ENCODE results near the gene TMC1. TPM values are rescaled to one million over a fixed set of nuclear protein-coding genes. Genes with fewer than 3 reads are reported as not detected.
"Not testable (repeated sequence)": the region's sequence is repeated elsewhere in the genome, so short reads cannot be mapped to it uniquely, and the experiment has no call there.

Gene TMC1
- total RNA-seq, 4 donors from 2014 or later = 0.30 to 2.3 (median 0.44) TPM; not detected in 1

GRCh38 chr9:72856972-72857623, 335.7 kb downstream of the TMC1 start:
- H3K4me3 ChIP-seq = no peak overlapping the region
- TF ChIP-seq CTCF (IDR thresholded peaks at IDR 0.05) = peak; percentile 57 to 77 (median 64)
- TF ChIP-seq EP300 (IDR thresholded peaks at IDR 0.05) = no peak
- no peak for TF ChIP-seq POLR2A (IDR thresholded peaks at IDR 0.05)
- H3K9me3 ChIP-seq = no peaks in the 10 kb centered on the region
- 38 to 40% methylated on average over 8 of the region's 8 CpGs for WGBS, 2 donors
- peak overlapping the region in 3 of 4 donors; percentile 8 to 38 (median 21) for H3K27ac ChIP-seq
- DNase-seq (ENCODE audit: low spot score in 2 of 2) = peak in 1 of 2 donors; percentile 64
- H3K27me3 ChIP-seq = no peaks in the 10 kb centered on the region
- peaks cover 0 to 20% (median 11%) of the 10 kb centered on the region in 4 donors for H3K4me1 ChIP-seq
- peaks cover 0 to 5% (median 0%) of the 10 kb centered on the region in 3 donors for H3K36me3 ChIP-seq

- Histone ChIP-seq H3K9me3 (no peaks in the 10 kb centered on the region), H3K36me3 (peaks cover 0 to 5% (median 0%) of the 10 kb centered on the region in 3 donors), H3K27me3 (no peaks in the 10 kb centered on the region), H3K4me3 (no peak overlapping the region), H3K4me1 (peaks cover 0 to 20% (median 11%) of the 10 kb centered on the region in 4 donors), H3K27ac (peak overlapping the region in 3 of 4 donors; percentile 8 to 38 (median 21))
- no peak for DNase-seq (ENCODE audit: low spot score in 2 of 2)
- 84 to 87% methylated on average over 2 of the region's 2 CpGs for WGBS, 2 donors
- no peak for TF ChIP-seq EP300 (IDR thresholded peaks at IDR 0.05)
- TF ChIP-seq CTCF (IDR thresholded peaks at IDR 0.05) = no peak
- no peak for TF ChIP-seq POLR2A (IDR thresholded peaks at IDR 0.05)
These were observed 336.2 kb downstream of the TMC1 start for GRCh38 chr9:72857624-72857996.

- Histone ChIP-seq H3K27ac (peak overlapping the region in 3 of 4 donors; percentile 8 to 38 (median 21)), H3K27me3 (no peaks in the 10 kb centered on the region), H3K9me3 (no peaks in the 10 kb centered on the region), H3K4me3 (no peak overlapping the region), H3K36me3 (peaks cover 0 to 5% (median 0%) of the 10 kb centered on the region in 3 donors), H3K4me1 (peaks cover 0 to 20% (median 11%) of the 10 kb centered on the region in 4 donors)
- TF ChIP-seq POLR2A (IDR thresholded peaks at IDR 0.05) (no peak), EP300 (IDR thresholded peaks at IDR 0.05) (no peak), CTCF (IDR thresholded peaks at IDR 0.05) (no peak)
- WGBS, 2 donors = 41 to 45% methylated on average over 5 of the region's 5 CpGs
- DNase-seq (ENCODE audit: low spot score in 2 of 2) = no peak
These were observed 336.9 kb downstream of the TMC1 start for GRCh38 chr9:72858089-72858912.

- WGBS, 2 donors = 88 to 89% methylated on average over 7 of the region's 7 CpGs
- not testable (repeated sequence) for H3K4me1 ChIP-seq; H3K4me3 ChIP-seq; H3K27me3 ChIP-seq; H3K9me3 ChIP-seq; DNase-seq (ENCODE audit: low spot score in 2 of 2); H3K27ac ChIP-seq; H3K36me3 ChIP-seq
These were observed 341.4 kb downstream of the TMC1 start for GRCh38 chr9:72862788-72863187.

- H3K9me3 ChIP-seq = no peaks in the 10 kb centered on the region
- TF ChIP-seq POLR2A (IDR thresholded peaks at IDR 0.05) = no peak
- TF ChIP-seq EP300 (IDR thresholded peaks at IDR 0.05) = no peak
- no peak for TF ChIP-seq CTCF (IDR thresholded peaks at IDR 0.05)
- no peaks in the 10 kb centered on the region for H3K4me1 ChIP-seq
- 70 to 74% methylated on average over 4 of the region's 4 CpGs for WGBS, 2 donors
- no peak overlapping the region for H3K4me3 ChIP-seq
- H3K27me3 ChIP-seq = no peaks in the 10 kb centered on the region
- peaks cover 0 to 10% (median 0%) of the 10 kb centered on the region in 3 donors for H3K36me3 ChIP-seq
- no peak overlapping the region for H3K27ac ChIP-seq
- no peak for DNase-seq (ENCODE audit: low spot score in 2 of 2)
These were observed 342.2 kb downstream of the TMC1 start for GRCh38 chr9:72863456-72864094.

Data from tibial nerve (tissue), 4 donors.